SU-DHL-6 (cell line): ENCODE data around the gene SYNE4.

Experiments used
- H2AFZ ChIP-seq: fragments of 200-600 bp; sonication (generic); 2 replicates; pipeline ENCODE4 v1.6.1; 2014; ENCODE audit warnings: low read depth, mild to moderate bottlenecking, moderate library complexity, mixed read lengths, antibody characterized with exemption, low read length; ENCODE audit not compliant: severe bottlenecking
- H3F3A ChIP-seq: fragments of 200-600 bp; shearing (Covaris generic); 2 replicates; pipeline ENCODE4 v1.6.0; 2016; ENCODE audit warnings: antibody characterized with exemption, mild to moderate bottlenecking; ENCODE audit not compliant: insufficient read depth
- H3K27ac ChIP-seq: fragments of 200-600 bp; sonication (generic); 2 replicates; pipeline ENCODE4 v1.5.1; 2016; ENCODE audit warnings: low read depth, mild to moderate bottlenecking, low read length, moderate library complexity, mixed read lengths
- H3K27me3 ChIP-seq: fragments of 200-600 bp; sonication (generic), shearing (Covaris generic); 2 replicates; pipeline ENCODE4 v1.6.0; 2014; ENCODE audit warnings: mild to moderate bottlenecking, low read length
- H3K36me3 ChIP-seq: fragments of 200-600 bp; sonication (generic); 2 replicates; pipeline ENCODE4 v1.6.1; 2014; ENCODE audit warnings: mild to moderate bottlenecking, low read length, mixed read lengths
- H3K4me2 ChIP-seq: fragments of 300-600, 200-600 bp; shearing (Covaris generic), sonication (generic); 2 replicates; pipeline ENCODE4 v1.6.0; 2014; ENCODE audit warnings: low read length, low read depth, mild to moderate bottlenecking; ENCODE audit not compliant: poor library complexity, severe bottlenecking
- H3K4me3 ChIP-seq: fragments of 200-600 bp; sonication (generic); 2 replicates; pipeline ENCODE4 v1.5.1; 2014; ENCODE audit warnings: antibody characterized with exemption, low read length, mild to moderate bottlenecking, mixed read lengths; ENCODE audit not compliant: insufficient read depth, poor library complexity, severe bottlenecking
- H3K79me2 ChIP-seq: fragments of 200-600 bp; sonication (generic); 2 replicates; pipeline ENCODE4 v1.6.1; 2014; ENCODE audit warnings: mild to moderate bottlenecking, low read length, moderate library complexity; ENCODE audit not compliant: insufficient read depth
- H3K9ac ChIP-seq: fragments of 200-600 bp; sonication (generic); 2 replicates; pipeline ENCODE4 v1.7.0; 2014; ENCODE audit warnings: mild to moderate bottlenecking, low read length
- H3K9me2 ChIP-seq: fragments of 200-600 bp; sonication (generic); replicated peaks from 2 replicates; pipeline ENCODE4 v1.6.1; 2014; ENCODE audit warnings: low read length; ENCODE audit not compliant: insufficient read depth
- H3K9me3 ChIP-seq: fragments of 200-600 bp; sonication (generic); 2 replicates; pipeline ENCODE4 v1.6.1; 2014; ENCODE audit warnings: low read length, mixed read lengths; ENCODE audit not compliant: insufficient read depth
- H4K20me1 ChIP-seq: fragments of 200-600 bp; sonication (generic); 2 replicates; pipeline ENCODE4 v1.6.1; 2014; ENCODE audit warnings: low read depth, mild to moderate bottlenecking, antibody characterized with exemption, low read length, moderate library complexity, mixed read lengths
- CTCF ChIP-seq: fragments of 200-600 bp; sonication (generic); IDR thresholded peaks from one replicate; pipeline ENCODE4 v1.5.1; 2017; ENCODE audit warnings: antibody characterized with exemption, mild to moderate bottlenecking, low read length, moderate library complexity; ENCODE audit not compliant: insufficient read depth, poor library complexity, severe bottlenecking
- EZH2phosphoT487 ChIP-seq: fragments of 200-600 bp; sonication (generic), shearing (Covaris generic); conservative IDR thresholded peaks from 2 replicates; pipeline ENCODE4 v1.6.1; 2018; ENCODE audit warnings: mild to moderate bottlenecking, antibody characterized with exemption, low read length, moderate library complexity, mixed read lengths

Gene SYNE4

GRCh38 chr19:35992907-35993765 lies 15.5 kb downstream of the SYNE4 start:
- Histone ChIP-seq H3K4me3 (no peak overlapping the region), H3K27ac (no peak overlapping the region), H3F3A (no peaks in the 10 kb centered on the region), H2AFZ (no peak overlapping the region), H3K9ac (no peak overlapping the region), H3K27me3 (no peaks in the 10 kb centered on the region), H3K9me3 (no peaks in the 10 kb centered on the region), H3K9me2 (no peaks in the 10 kb centered on the region), H3K79me2 (peaks cover 23% of the 10 kb centered on the region), H3K4me2 (no peak overlapping the region), H3K36me3 (no peaks in the 10 kb centered on the region), H4K20me1 (no peaks in the 10 kb centered on the region)
- TF ChIP-seq CTCF (no peak), EZH2phosphoT487 (no peak)

- H3K9me3 ChIP-seq: no peaks in the 10 kb centered on the region
- H3K36me3 ChIP-seq: no peaks in the 10 kb centered on the region
- no peaks in the 10 kb centered on the region for H4K20me1 ChIP-seq
- H3K9me2 ChIP-seq: no peaks in the 10 kb centered on the region
- no peak overlapping the region for H3K4me3 ChIP-seq
- no peak overlapping the region for H3K9ac ChIP-seq
- H3K79me2 ChIP-seq: peaks cover 17% of the 10 kb centered on the region
- no peaks in the 10 kb centered on the region for H3F3A ChIP-seq
- H3K27me3 ChIP-seq: no peaks in the 10 kb centered on the region
- H2AFZ ChIP-seq: no peak overlapping the region
- no peak overlapping the region for H3K4me2 ChIP-seq
- TF ChIP-seq CTCF (no peak), EZH2phosphoT487 (no peak)
- H3K27ac ChIP-seq: no peak overlapping the region
Observed at GRCh38 chr19:35991731-35992450, 16.7 kb downstream of the SYNE4 start.

- no peak overlapping the region for H2AFZ ChIP-seq
- H3K9me3 ChIP-seq: no peaks in the 10 kb centered on the region
- H3K36me3 ChIP-seq: no peaks in the 10 kb centered on the region
- no peaks in the 10 kb centered on the region for H4K20me1 ChIP-seq
- no peaks in the 10 kb centered on the region for H3F3A ChIP-seq
- no peaks in the 10 kb centered on the region for H3K9me2 ChIP-seq
- H3K79me2 ChIP-seq: peaks cover 9% of the 10 kb centered on the region
- H3K9ac ChIP-seq: no peak overlapping the region
- no peak overlapping the region for H3K4me2 ChIP-seq
- TF ChIP-seq CTCF: no peak
- no peak for TF ChIP-seq EZH2phosphoT487
- H3K27ac ChIP-seq: no peak overlapping the region
- H3K4me3 ChIP-seq: no peak overlapping the region
- no peaks in the 10 kb centered on the region for H3K27me3 ChIP-seq
Observed at GRCh38 chr19:35990771-35991730, 17.6 kb downstream of the SYNE4 start.
